ENCODE results near the gene C1orf210. TPM values are rescaled to one million over a fixed set of nuclear protein-coding genes. Genes with fewer than 3 reads are reported as not detected.

Gene C1orf210
- total and polyA plus RNA-seq, 3 experiments from 2014 or later = not detected

DNA sequence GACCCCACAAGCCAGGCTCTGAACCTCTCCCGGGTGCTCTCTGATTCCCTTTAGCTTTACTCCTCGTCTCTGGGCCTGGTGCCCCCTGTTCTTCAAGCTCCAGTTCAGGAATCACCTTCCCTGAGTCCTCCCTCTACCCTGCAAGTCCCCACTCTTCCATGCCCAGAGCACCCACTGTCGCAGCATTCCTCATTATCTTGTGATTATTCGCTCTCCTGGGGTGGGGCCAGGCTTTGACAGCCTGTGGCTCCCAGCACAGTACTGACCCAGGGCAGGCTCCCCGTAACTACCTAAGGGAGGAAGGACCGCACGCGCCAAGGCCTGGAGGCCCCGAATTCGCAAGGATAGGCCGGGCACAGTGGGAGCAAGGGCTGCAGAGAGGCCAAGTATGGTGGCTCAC lies 734 bp upstream of the C1orf210 start:
- H3K4me3 ChIP-seq (ENCODE audit: low read length) = no peak overlapping the region
- ChIA-PET CTCF (no interaction called here), POLR2A (no interaction called here)
- H3K9me3 ChIP-seq (ENCODE audit: low read length) = no peaks in the 10 kb centered on the region
- Mint-ChIP-seq H3K9me3 (no peaks in the 10 kb centered on the region), H3K4me3 (no peak overlapping the region), H3K27ac (no peak overlapping the region), H3K4me1 (no peaks in the 10 kb centered on the region), H3K36me3 (no peaks in the 10 kb centered on the region), H3K27me3 (peaks cover 5 to 26% of the 10 kb centered on the region in 2 donors)
- no peaks in the 10 kb centered on the region for H3K27me3 ChIP-seq (ENCODE audit: insufficient read depth, low read length, poor library complexity, severe bottlenecking)
- DNase-seq = peak in 1 of 5 donors; percentile 21
- no peak overlapping the region for H3K27ac ChIP-seq (ENCODE audit: low read depth, low read length)
- H3K36me3 ChIP-seq (ENCODE audit: insufficient read depth, low read length) = no peaks in the 10 kb centered on the region
- H3K4me1 ChIP-seq (ENCODE audit: insufficient read depth, low read length) = no peaks in the 10 kb centered on the region

DNA sequence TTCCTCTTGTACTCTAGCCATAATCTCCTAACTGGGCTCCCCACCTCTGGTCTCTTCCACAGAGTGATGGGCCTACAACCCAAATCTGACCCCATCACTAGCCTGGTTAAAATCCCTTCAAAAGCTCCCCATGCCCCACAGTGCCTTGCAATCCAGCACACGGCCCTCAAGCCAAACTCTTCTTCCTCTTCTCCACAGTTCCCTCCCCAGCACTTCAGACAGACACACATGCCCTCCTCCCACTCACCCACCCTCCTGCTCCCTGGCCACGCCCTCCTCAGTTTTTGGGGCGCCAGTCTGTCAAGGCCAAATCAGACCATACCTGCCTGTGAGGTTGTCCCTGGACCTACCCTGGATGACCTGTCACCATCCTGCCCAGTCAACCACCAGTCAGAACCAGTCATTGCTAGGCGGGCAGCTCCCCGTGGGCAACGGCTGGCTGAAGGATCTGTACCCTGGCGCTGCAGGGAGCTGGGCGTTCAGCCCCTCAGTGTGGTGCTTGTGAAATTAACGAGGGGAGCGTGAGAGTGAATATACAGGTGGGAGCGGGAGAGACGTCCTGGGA lies 753 bp downstream of the C1orf210 start:
- H3K36me3 ChIP-seq (ENCODE audit: insufficient read depth, low read length) = no peaks in the 10 kb centered on the region
- H3K27me3 ChIP-seq (ENCODE audit: insufficient read depth, low read length, poor library complexity, severe bottlenecking) = no peaks in the 10 kb centered on the region
- no peak overlapping the region for H3K27ac ChIP-seq (ENCODE audit: low read depth, low read length)
- no peak overlapping the region for H3K4me3 ChIP-seq (ENCODE audit: low read length)
- peak in 1 of 5 donors; percentile 26 for DNase-seq
- Mint-ChIP-seq H3K4me1 (no peaks in the 10 kb centered on the region), H3K27me3 (peaks cover 12 to 35% of the 10 kb centered on the region in 2 donors), H3K36me3 (no peaks in the 10 kb centered on the region), H3K27ac (no peak overlapping the region), H3K9me3 (no peaks in the 10 kb centered on the region), H3K4me3 (no peak overlapping the region)
- POLR2A ChIA-PET = no interaction called here
- no peaks in the 10 kb centered on the region for H3K4me1 ChIP-seq (ENCODE audit: insufficient read depth, low read length)
- CTCF ChIA-PET = no interaction called here
- H3K9me3 ChIP-seq (ENCODE audit: low read length) = no peaks in the 10 kb centered on the region

GRCh38 chr1:43284065-43284464 lies 1.3 kb downstream of the C1orf210 start:
- no peaks in the 10 kb centered on the region for H3K4me1 Mint-ChIP-seq
- H3K27me3 ChIP-seq (ENCODE audit: insufficient read depth, low read length, poor library complexity, severe bottlenecking) = no peaks in the 10 kb centered on the region
- no peaks in the 10 kb centered on the region for H3K36me3 ChIP-seq (ENCODE audit: insufficient read depth, low read length)
- H3K4me3 Mint-ChIP-seq = no peak overlapping the region
- no peak overlapping the region for H3K4me3 ChIP-seq (ENCODE audit: low read length)
- no peaks in the 10 kb centered on the region for H3K36me3 Mint-ChIP-seq
- H3K9me3 Mint-ChIP-seq = no peaks in the 10 kb centered on the region
- ChIA-PET CTCF (no interaction called here), POLR2A (no interaction called here)
- no peaks in the 10 kb centered on the region for H3K4me1 ChIP-seq (ENCODE audit: insufficient read depth, low read length)
- H3K27ac Mint-ChIP-seq = no peak overlapping the region
- no peak overlapping the region for H3K27ac ChIP-seq (ENCODE audit: low read depth, low read length)
- H3K27me3 Mint-ChIP-seq = peaks cover 12 to 35% of the 10 kb centered on the region in 2 donors
- DNase-seq = peak in 1 of 5 donors; percentile 3
- no peaks in the 10 kb centered on the region for H3K9me3 ChIP-seq (ENCODE audit: low read length)

DNA sequence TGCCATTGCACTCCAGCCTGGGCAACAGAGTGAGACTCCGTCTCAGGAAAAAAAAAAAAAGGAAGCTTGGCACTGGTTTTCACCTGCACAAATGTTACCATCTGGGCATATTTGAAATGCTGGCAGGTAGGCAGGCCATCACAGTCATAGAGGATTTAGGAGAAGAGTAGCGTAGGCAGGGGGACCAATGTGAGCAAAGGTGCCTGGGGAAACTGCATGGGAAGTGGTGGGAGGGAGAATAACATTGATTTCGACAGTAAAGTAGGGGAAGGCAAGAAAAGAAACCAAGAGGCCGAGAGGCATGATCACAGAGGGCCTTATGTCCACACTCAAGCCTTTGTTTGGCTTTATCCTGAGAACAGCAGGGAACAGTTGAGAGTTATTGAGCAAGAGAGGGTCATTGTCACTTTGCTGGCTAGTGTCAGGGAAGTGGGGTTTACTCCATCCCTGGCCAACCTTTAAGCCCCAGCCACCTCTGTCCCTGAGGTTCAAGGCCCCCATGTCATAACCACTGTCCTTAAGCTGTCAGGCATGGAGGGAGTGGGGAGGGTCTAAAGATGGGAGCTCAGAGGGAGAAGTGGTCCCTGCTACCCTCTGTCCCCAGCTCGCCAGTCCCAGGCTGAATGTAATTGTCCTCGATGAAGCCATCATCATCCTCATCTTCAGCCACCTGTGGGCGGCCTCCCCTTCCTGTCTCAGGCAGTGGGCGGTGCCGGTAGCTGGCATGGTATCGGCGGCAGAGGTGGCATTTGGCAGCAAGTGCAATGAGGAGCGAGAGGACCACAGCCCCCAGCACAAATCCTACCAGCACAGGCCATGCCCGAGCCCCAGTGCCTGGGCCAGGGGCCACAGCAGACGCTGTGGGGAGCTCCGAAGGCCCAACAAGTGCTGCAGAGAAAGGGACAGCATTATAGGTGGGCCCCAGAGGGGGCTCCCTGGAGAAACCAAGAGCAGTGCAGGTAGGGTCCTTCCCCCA lies 2.9 kb downstream of the C1orf210 start:
- Mint-ChIP-seq H3K36me3 (no peaks in the 10 kb centered on the region), H3K4me3 (no peak overlapping the region), H3K9me3 (no peaks in the 10 kb centered on the region), H3K4me1 (no peaks in the 10 kb centered on the region), H3K27me3 (peaks cover 10 to 29% of the 10 kb centered on the region in 2 donors), H3K27ac (no peak overlapping the region)
- Histone ChIP-seq H3K36me3 (ENCODE audit: insufficient read depth, low read length) (no peaks in the 10 kb centered on the region), H3K4me1 (ENCODE audit: insufficient read depth, low read length) (no peaks in the 10 kb centered on the region), H3K4me3 (ENCODE audit: low read length) (no peak overlapping the region), H3K27me3 (ENCODE audit: insufficient read depth, low read length, poor library complexity, severe bottlenecking) (no peaks in the 10 kb centered on the region), H3K27ac (ENCODE audit: low read depth, low read length) (no peak overlapping the region), H3K9me3 (ENCODE audit: low read length) (no peaks in the 10 kb centered on the region)
- ChIA-PET POLR2A (no interaction called here), CTCF (interaction anchor here (1.2 kb wide), 1 partner anchor 138 kb away, joined by 3 read pairs; no protein-coding TSS in a partner anchor)
- DNase-seq = peak in 1 of 5 donors; percentile 32

GRCh38 chr1:43280692-43281091 lies 4.7 kb downstream of the C1orf210 start:
- CTCF ChIA-PET = no interaction called here

DNA sequence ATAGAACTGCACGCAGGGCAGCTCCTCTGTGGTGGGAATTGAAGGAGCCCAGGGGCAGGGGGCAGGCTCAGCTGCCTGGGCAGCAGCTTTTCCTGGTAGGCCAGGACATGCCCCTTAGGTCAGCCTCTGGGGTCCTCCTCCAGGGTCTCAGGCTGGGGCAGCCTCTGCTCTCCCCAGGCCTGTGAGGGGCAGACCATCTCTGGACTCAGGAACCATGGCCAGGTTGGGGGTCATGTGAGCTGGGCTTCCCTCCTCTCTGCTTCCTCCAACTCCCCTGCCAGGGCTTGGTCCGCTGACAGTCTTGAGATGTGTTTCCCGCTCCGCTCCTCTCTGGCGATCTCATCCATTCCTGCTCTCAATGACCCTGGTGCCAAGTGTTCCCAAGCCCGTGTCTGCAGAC lies 5.7 kb downstream of the C1orf210 start:
- no peaks in the 10 kb centered on the region for H3K9me3 ChIP-seq (ENCODE audit: low read length)
- H3K27ac ChIP-seq (ENCODE audit: low read depth, low read length) = no peak overlapping the region
- DNase-seq = peak in 1 of 5 donors; percentile 7
- Mint-ChIP-seq H3K4me3 (no peak overlapping the region), H3K27me3 (peaks cover 12 to 25% of the 10 kb centered on the region in 2 donors), H3K27ac (no peak overlapping the region), H3K36me3 (no peaks in the 10 kb centered on the region), H3K4me1 (peaks cover 4 to 9% (median 6%) of the 10 kb centered on the region in 3 donors), H3K9me3 (peaks cover 0 to 5% (median 0%) of the 10 kb centered on the region in 5 donors)
- H3K27me3 ChIP-seq (ENCODE audit: insufficient read depth, low read length, poor library complexity, severe bottlenecking) = no peaks in the 10 kb centered on the region
- H3K4me3 ChIP-seq (ENCODE audit: low read length) = no peak overlapping the region
- POLR2A ChIA-PET = no interaction called here
- no peaks in the 10 kb centered on the region for H3K36me3 ChIP-seq (ENCODE audit: insufficient read depth, low read length)
- CTCF ChIA-PET = no interaction called here
- peaks cover 3% of the 10 kb centered on the region for H3K4me1 ChIP-seq (ENCODE audit: insufficient read depth, low read length)

More at GRCh38 chr1:43280692-43281091, 4.7 kb downstream of the C1orf210 start:
- Mint-ChIP-seq H3K27ac (no peak overlapping the region), H3K4me3 (no peak overlapping the region), H3K27me3 (peaks cover 14 to 28% of the 10 kb centered on the region in 2 donors), H3K36me3 (no peaks in the 10 kb centered on the region), H3K4me1 (no peaks in the 10 kb centered on the region), H3K9me3 (no peaks in the 10 kb centered on the region)
- POLR2A ChIA-PET = no interaction called here
- Histone ChIP-seq H3K4me1 (ENCODE audit: insufficient read depth, low read length) (no peaks in the 10 kb centered on the region), H3K36me3 (ENCODE audit: insufficient read depth, low read length) (no peaks in the 10 kb centered on the region), H3K9me3 (ENCODE audit: low read length) (no peaks in the 10 kb centered on the region), H3K27me3 (ENCODE audit: insufficient read depth, low read length, poor library complexity, severe bottlenecking) (no peaks in the 10 kb centered on the region), H3K4me3 (ENCODE audit: low read length) (no peak overlapping the region), H3K27ac (ENCODE audit: low read depth, low read length) (no peak overlapping the region)
- DNase-seq = peak in 1 of 5 donors; percentile 3

DNA sequence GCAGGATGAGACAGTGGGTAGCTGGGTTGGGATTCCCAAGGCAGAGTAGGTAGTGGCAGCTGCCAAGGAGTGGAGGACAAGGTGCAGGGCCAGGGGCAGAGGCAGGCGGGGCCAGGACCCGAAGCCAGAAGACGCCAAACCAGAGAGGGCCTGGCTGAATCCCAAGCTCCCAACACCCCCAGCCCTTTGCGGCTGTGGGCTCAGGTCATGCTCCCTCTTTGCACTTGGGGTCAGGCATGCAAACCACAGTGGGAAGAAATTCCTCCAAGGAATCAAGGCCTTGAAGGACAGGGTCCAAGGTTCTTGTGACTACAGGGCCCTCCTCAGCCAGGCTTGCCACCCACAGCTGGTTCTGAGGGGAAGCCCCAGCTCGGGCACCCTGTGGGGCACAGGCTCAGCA lies 6.2 kb downstream of the C1orf210 start:
- Mint-ChIP-seq H3K27ac (no peak overlapping the region), H3K36me3 (no peaks in the 10 kb centered on the region), H3K9me3 (peaks cover 0 to 8% (median 0%) of the 10 kb centered on the region in 5 donors), H3K4me1 (peaks cover 8 to 14% (median 11%) of the 10 kb centered on the region in 3 donors), H3K4me3 (no peak overlapping the region), H3K27me3 (peaks cover 11 to 21% of the 10 kb centered on the region in 2 donors)
- ChIA-PET POLR2A (no interaction called here), CTCF (no interaction called here)
- no peak overlapping the region for H3K4me3 ChIP-seq (ENCODE audit: low read length)
- no peak overlapping the region for H3K27ac ChIP-seq (ENCODE audit: low read depth, low read length)
- peak in 1 of 5 donors; percentile 19 for DNase-seq
- peaks cover 8% of the 10 kb centered on the region for H3K4me1 ChIP-seq (ENCODE audit: insufficient read depth, low read length)
- H3K36me3 ChIP-seq (ENCODE audit: insufficient read depth, low read length) = no peaks in the 10 kb centered on the region
- no peaks in the 10 kb centered on the region for H3K9me3 ChIP-seq (ENCODE audit: low read length)
- no peaks in the 10 kb centered on the region for H3K27me3 ChIP-seq (ENCODE audit: insufficient read depth, low read length, poor library complexity, severe bottlenecking)

Measured in CD8-positive, alpha-beta memory T cell (primary cell).